Fibroblast of pulmonary artery (primary cell): ENCODE measurements around the gene NDRG4.
A peak's percentile ranks its signal among the peaks of the same experiment; 100 is the strongest.

ENCODE experiments used
- DNase-seq: peaks from one replicate; pipeline ENCODE4 v3.0.0-alpha.2; 2010; ENCODE audit warnings: low read depth
- H3K4me3 ChIP-seq: replicated peaks from 2 replicates; pipeline ENCODE4 v1.5.1; 2011; ENCODE audit warnings: low read depth, mild to moderate bottlenecking, control low read depth, low read length, moderate library complexity
- TF ChIP-seq, protein P1 (sequence below): IDR thresholded peaks from 2 replicates; pipeline ENCODE4 v1.5.1; 2011; ENCODE audit warnings: mild to moderate bottlenecking, control low read depth, low read length, inconsistent platforms; ENCODE audit errors: missing control alignments

The NDRG4 gene, protein sequence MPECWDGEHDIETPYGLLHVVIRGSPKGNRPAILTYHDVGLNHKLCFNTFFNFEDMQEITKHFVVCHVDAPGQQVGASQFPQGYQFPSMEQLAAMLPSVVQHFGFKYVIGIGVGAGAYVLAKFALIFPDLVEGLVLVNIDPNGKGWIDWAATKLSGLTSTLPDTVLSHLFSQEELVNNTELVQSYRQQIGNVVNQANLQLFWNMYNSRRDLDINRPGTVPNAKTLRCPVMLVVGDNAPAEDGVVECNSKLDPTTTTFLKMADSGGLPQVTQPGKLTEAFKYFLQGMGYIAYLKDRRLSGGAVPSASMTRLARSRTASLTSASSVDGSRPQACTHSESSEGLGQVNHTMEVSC

DNA sequence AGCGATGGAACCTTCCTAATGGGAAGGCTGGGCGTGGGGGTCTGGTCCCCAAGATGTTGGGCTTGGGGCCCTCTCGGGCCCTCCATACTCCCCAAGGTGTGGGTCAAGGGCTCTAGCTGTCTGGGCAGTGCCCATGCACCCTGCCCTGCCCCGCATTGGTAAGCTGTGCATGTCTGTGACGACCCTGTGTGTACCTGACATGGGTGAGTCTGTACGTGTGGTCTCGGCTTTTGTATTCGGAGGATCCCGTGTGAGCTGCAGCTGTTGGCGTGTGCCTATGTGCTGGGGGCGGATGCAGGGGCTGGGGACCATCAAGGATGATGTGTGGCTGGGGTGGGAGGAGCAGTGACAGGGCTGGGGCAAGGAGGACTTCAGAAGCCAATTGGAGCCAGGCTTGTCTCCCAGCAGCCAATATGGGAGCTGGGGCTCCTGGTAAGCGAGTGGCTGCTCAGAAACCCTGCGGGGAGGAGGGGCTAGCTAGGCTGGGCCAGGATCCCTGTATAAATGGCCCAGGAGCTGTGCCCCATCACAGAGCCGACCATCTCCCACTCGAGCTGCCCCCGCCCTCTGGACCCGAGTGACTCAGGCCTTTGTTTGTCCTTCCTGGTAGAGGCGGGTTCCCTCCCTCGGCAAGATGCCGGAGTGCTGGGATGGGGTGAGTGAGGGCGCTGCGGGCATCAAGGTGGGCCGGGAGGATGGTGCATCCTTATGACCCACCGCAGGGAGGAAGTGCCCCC, at the start of gene NDRG4:
Gene NDRG4, plus strand, starts transcription at position 529 of the 737 bp plus-strand sequence. Its CDS starts 106 bp downstream, at position 635.
- DNase-seq: peak; percentile 91
- peak within 1 kb of the TSS; percentile 57 for H3K4me3 ChIP-seq
- TF ChIP-seq, protein P1, sequence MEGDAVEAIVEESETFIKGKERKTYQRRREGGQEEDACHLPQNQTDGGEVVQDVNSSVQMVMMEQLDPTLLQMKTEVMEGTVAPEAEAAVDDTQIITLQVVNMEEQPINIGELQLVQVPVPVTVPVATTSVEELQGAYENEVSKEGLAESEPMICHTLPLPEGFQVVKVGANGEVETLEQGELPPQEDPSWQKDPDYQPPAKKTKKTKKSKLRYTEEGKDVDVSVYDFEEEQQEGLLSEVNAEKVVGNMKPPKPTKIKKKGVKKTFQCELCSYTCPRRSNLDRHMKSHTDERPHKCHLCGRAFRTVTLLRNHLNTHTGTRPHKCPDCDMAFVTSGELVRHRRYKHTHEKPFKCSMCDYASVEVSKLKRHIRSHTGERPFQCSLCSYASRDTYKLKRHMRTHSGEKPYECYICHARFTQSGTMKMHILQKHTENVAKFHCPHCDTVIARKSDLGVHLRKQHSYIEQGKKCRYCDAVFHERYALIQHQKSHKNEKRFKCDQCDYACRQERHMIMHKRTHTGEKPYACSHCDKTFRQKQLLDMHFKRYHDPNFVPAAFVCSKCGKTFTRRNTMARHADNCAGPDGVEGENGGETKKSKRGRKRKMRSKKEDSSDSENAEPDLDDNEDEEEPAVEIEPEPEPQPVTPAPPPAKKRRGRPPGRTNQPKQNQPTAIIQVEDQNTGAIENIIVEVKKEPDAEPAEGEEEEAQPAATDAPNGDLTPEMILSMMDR: no peak

- no peak overlapping the region for H3K4me3 ChIP-seq
- no peak for DNase-seq
Measured at GRCh38 chr16:58450590-58450989, 49.4 kb upstream of the NDRG4 start.

DNA sequence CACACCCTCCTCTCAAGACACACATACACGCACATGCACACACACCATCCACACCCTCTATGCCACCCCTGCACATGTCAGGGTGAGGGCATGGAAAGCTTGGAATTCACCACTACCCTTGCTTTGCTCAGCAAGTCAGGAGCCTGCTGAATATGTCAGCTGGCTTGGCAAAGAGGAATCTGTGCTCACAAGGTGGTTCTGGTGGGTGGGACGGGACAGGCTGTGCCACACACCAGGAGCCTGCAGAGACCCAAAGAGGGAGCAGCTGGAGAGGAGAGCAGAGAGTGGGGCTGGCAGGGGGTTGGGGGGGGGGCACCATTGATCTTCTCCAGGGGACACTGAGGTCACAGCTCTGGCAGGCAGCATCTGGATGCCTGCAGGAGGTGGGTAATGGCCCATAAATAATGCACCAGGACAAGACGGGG, 48.7 kb upstream of the NDRG4 start:
- no peak overlapping the region for H3K4me3 ChIP-seq
- DNase-seq: no peak
- TF ChIP-seq, protein P1: no peak

More at GRCh38 chr16:58450590-58450989, 49.4 kb upstream of the NDRG4 start:
- TF ChIP-seq, protein P1: no peak

- peak; percentile 56 for DNase-seq
- TF ChIP-seq, protein P1: no peak
- no peak overlapping the region for H3K4me3 ChIP-seq
Measured at GRCh38 chr16:58451945-58452401, 48.0 kb upstream of the NDRG4 start.

DNA sequence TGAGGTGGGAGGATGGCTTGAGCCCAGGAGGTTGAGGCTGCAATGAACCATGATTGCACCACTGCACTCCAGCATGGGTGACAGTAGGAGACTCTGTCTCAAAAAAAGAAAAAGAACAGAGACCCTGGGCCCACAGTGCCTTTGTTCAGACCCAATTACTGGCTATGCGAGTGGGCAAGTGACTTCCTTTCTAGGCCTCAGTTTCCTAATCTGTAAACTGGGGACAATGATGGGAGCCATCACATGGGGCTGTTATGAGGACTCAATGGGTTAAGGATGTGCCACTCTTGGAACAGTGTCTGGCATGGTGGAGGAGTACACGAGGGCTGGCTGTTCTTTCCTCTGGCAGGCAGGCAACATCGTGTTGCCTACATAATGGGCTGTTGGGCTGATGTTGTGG, 47.3 kb upstream of the NDRG4 start:
- DNase-seq: no peak
- TF ChIP-seq, protein P1: no peak

GRCh38 chr16:58454178-58454577, 45.8 kb upstream of the NDRG4 start:
- no peak overlapping the region for H3K4me3 ChIP-seq
- TF ChIP-seq, protein P1: no peak
- DNase-seq: no peak

More for the DNA sequence above, 47.3 kb upstream of the NDRG4 start:
- no peak overlapping the region for H3K4me3 ChIP-seq
